ENCODE data around the gene SNX30. TPM values are rescaled to one million over a fixed set of nuclear protein-coding genes. Genes with fewer than 3 reads are reported as not detected.

The SNX30 gene
- polyA plus RNA-seq, 1 of the 3 experiments (the other 2 are of a cell fraction), result 2.7 TPM

- no peak for TF ChIP-seq CTCF (IDR thresholded peaks at IDR 0.05)
- TF ChIP-seq IRF3 (IDR thresholded peaks at IDR 0.05; ENCODE audit: low read depth, low read length), result no peak
These were observed 110.6 kb downstream of the SNX30 start (continued) for GRCh38 chr9:112861155-112861554.

GRCh38 chr9:112861638-112862555 lies 111.3 kb downstream of the SNX30 start:
- TF ChIP-seq PBX3 (IDR thresholded peaks at IDR 0.05) (no peak), CHD2 (IDR thresholded peaks at IDR 0.05; ENCODE audit: low read length, partially characterized antibody) (no peak), NFIC (IDR thresholded peaks at IDR 0.05; ENCODE audit: borderline replicate concordance) (no peak), RXRA (IDR thresholded peaks at IDR 0.05; ENCODE audit: borderline replicate concordance, low read depth) (no peak), POLR2AphosphoS5 (IDR thresholded peaks at IDR 0.05; ENCODE audit: low read depth, low read length) (no peak), USF1 (IDR thresholded peaks at IDR 0.05; ENCODE audit: borderline replicate concordance, low read depth) (no peak), FOXM1 (IDR thresholded peaks at IDR 0.05; ENCODE audit: low read depth) (no peak), USF2 (IDR thresholded peaks at IDR 0.05; ENCODE audit: borderline replicate concordance, low read depth, low read length) (no peak), FOXJ3 (CRISPR knock-in tag; IDR thresholded peaks at IDR 0.05) (no peak), IRF3 (IDR thresholded peaks at IDR 0.05; ENCODE audit: low read depth, low read length) (no peak), JUND (IDR thresholded peaks at IDR 0.05) (no peak)
- POLR2A ChIA-PET, result no interaction called here
- Histone ChIP-seq H3K4me3 (ENCODE audit: low read depth in 2 of 2, low read length in 1 of 2) (no peak overlapping the region), H3K36me3 (replicated peaks in 1 of 2; ENCODE audit: control insufficient read depth in 1 of 2, insufficient read depth in 2 of 2, low read length in 1 of 2) (no peaks in the 10 kb centered on the region), H3K27ac (ENCODE audit: low read depth in 2 of 2, low read length in 1 of 2) (no peak overlapping the region), H3K4me1 (ENCODE audit: control insufficient read depth in 1 of 2, insufficient read depth in 2 of 2, low read depth in 1 of 2, low read length in 1 of 2) (no peaks in the 10 kb centered on the region; a peak in 1 of 4 replicates), H3F3A (replicated peaks; ENCODE audit: insufficient read depth) (no peaks in the 10 kb centered on the region), H2AFZ (ENCODE audit: low read depth) (no peak overlapping the region), H3K9ac (no peak overlapping the region), H3K9me2 (no peaks in the 10 kb centered on the region), H3K9me3 (no peaks in the 10 kb centered on the region), H3K79me2 (ENCODE audit: insufficient read depth) (no peaks in the 10 kb centered on the region), H4K20me1 (ENCODE audit: insufficient read depth) (no peaks in the 10 kb centered on the region), H3K4me2 (no peak overlapping the region), H3K27me3 (ENCODE audit: insufficient read depth) (no peaks in the 10 kb centered on the region)
- DNase-seq, result no peak
- CTCF ChIA-PET, result interaction anchor here (0.8 to 1.4 kb wide), 3 partner anchors 17 to 109 kb away, joined by 3 to 6 read pairs (median 4); no protein-coding TSS in a partner anchor
- 93% methylated on average over 19 of the region's 19 CpGs for WGBS (ENCODE audit: low lambda C conversion rate)

Measured in SK-N-SH (cell line).